ENCODE data around the gene TRIP11.

Gene TRIP11

DNA sequence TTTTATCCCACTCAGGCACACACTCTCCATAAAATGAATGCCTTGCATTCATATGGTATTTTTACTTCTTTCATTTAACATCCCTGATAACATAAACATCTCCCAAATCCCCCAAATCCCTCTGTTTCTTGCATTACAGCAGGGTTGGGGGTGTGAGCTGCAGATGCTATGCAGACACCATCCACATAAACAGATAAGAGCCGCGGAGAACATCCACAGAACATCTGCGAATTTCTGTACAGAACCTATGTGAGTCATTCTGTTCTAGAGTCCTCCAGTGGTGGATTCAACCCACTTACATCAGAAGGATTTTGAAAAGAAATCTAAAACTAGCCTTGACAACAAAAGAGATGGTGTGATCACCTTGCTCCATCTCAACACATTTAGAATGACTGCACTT lies 112.7 kb downstream of the TRIP11 start:
- H3K9me3 ChIP-seq (replicated peaks; ENCODE audit: insufficient read depth, low read length) = no peaks in the 10 kb centered on the region
- no peaks in the 10 kb centered on the region for H3K79me2 ChIP-seq (ENCODE audit: low read length)
- no peak overlapping the region for H3K4me3 ChIP-seq (ENCODE audit: low read length)
- TF ChIP-seq, protein P1, sequence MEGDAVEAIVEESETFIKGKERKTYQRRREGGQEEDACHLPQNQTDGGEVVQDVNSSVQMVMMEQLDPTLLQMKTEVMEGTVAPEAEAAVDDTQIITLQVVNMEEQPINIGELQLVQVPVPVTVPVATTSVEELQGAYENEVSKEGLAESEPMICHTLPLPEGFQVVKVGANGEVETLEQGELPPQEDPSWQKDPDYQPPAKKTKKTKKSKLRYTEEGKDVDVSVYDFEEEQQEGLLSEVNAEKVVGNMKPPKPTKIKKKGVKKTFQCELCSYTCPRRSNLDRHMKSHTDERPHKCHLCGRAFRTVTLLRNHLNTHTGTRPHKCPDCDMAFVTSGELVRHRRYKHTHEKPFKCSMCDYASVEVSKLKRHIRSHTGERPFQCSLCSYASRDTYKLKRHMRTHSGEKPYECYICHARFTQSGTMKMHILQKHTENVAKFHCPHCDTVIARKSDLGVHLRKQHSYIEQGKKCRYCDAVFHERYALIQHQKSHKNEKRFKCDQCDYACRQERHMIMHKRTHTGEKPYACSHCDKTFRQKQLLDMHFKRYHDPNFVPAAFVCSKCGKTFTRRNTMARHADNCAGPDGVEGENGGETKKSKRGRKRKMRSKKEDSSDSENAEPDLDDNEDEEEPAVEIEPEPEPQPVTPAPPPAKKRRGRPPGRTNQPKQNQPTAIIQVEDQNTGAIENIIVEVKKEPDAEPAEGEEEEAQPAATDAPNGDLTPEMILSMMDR (IDR thresholded peaks at IDR 0.05; ENCODE audit: low read length) = no peak
- no peak for TF ChIP-seq EZH2phosphoT487 (IDR thresholded peaks at IDR 0.05; ENCODE audit: low read length)
- no peak for TF ChIP-seq EZH2 (optimal IDR thresholded peaks at IDR 0.05; ENCODE audit: low read depth, low read length)
- H2AFZ ChIP-seq (ENCODE audit: low read length) = no peak overlapping the region
- no peaks in the 10 kb centered on the region for H3K4me1 ChIP-seq (ENCODE audit: low read length)
- no peak overlapping the region for H3K4me2 ChIP-seq (ENCODE audit: low read depth, low read length)
- no peaks in the 10 kb centered on the region for H3K36me3 ChIP-seq (replicated peaks; ENCODE audit: insufficient read depth, low read length)
- no peak for DNase-seq
- H3K9me2 ChIP-seq (replicated peaks; ENCODE audit: insufficient read depth, low read length) = no peaks in the 10 kb centered on the region
- no peak overlapping the region for H3K27ac ChIP-seq (ENCODE audit: low read length)
- H3F3A ChIP-seq (ENCODE audit: insufficient read depth, low read length) = no peaks in the 10 kb centered on the region
- H3K9ac ChIP-seq (ENCODE audit: low read length) = no peak overlapping the region
- H4K20me1 ChIP-seq (ENCODE audit: insufficient read depth, low read length) = no peaks in the 10 kb centered on the region
- no peaks in the 10 kb centered on the region for H3K27me3 ChIP-seq (replicated peaks; ENCODE audit: insufficient read depth, low read length)

DNA sequence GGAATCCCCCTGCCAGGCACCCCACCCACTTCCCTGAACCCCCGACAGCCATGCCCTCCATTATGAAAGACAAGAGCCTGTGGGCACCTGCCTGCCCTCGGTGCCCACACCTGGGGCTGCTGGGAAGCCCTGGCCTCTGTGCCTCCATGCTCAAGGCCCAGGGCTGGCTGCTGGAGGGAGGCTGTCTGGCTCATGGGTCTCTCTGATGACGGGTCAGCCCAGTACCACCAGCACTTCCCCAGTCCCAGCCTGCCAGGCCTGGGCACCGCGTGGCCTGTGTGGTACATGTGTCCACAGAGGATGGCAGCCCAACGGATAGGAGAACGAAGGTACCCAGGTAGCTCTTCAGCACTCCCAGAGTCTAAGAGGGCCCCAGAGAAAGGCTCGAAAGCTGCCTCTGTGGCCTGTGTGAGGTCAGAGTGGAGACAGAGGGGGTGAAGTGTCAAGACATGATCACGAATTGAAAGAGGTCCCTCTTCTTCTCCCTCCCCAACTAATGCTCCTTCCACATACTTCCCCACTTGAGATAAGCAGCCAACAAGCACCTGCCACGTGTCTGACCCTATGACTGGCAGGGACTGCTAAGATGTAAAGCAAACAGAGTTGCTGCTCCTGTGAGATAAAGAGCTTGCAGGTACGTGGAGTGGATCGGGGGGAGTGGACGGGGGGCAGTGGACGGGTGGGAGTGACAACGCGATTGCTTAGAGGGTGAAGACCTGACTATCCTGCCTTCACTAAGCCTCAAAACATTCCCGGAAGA lies 113.5 kb downstream of the TRIP11 start:
- Histone ChIP-seq H3K4me3 (ENCODE audit: low read length) (no peak overlapping the region), H3K9me2 (replicated peaks; ENCODE audit: insufficient read depth, low read length) (no peaks in the 10 kb centered on the region), H3K9ac (ENCODE audit: low read length) (no peak overlapping the region), H3K27me3 (replicated peaks; ENCODE audit: insufficient read depth, low read length) (no peaks in the 10 kb centered on the region), H3K27ac (ENCODE audit: low read length) (no peak overlapping the region), H2AFZ (ENCODE audit: low read length) (no peak overlapping the region), H3K4me2 (ENCODE audit: low read depth, low read length) (no peak overlapping the region), H3K4me1 (ENCODE audit: low read length) (no peaks in the 10 kb centered on the region), H3F3A (ENCODE audit: insufficient read depth, low read length) (no peaks in the 10 kb centered on the region), H3K9me3 (replicated peaks; ENCODE audit: insufficient read depth, low read length) (no peaks in the 10 kb centered on the region), H3K79me2 (ENCODE audit: low read length) (no peaks in the 10 kb centered on the region), H4K20me1 (ENCODE audit: insufficient read depth, low read length) (no peaks in the 10 kb centered on the region), H3K36me3 (replicated peaks; ENCODE audit: insufficient read depth, low read length) (no peaks in the 10 kb centered on the region)
- TF ChIP-seq, protein P1 (IDR thresholded peaks at IDR 0.05; ENCODE audit: low read length) = no peak
- TF ChIP-seq EZH2 (optimal IDR thresholded peaks at IDR 0.05; ENCODE audit: low read depth, low read length) (no peak), EZH2phosphoT487 (IDR thresholded peaks at IDR 0.05; ENCODE audit: low read length) (no peak)
- no peak for DNase-seq

DNA sequence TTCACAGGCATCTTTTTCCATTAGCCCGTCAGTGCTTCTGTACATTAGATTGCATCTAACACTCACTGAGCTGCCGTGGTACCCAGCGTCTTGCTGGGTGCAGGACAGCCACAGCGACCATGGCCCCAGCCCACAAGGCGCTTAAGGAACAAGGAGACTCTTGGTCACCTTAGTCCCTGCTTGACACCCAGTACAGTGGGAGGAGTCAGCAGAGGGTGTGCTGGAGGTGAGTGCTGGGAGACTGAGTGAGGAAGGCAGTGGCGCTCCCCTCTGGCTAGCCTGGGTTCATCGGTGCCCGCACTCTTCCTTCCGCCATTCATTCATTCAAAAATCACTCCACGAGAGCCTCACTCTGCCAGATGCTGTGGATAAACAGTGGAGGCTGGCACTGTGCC lies 114.1 kb downstream of the TRIP11 start:
- Histone ChIP-seq H3K9ac (ENCODE audit: low read length) (no peak overlapping the region), H3K36me3 (replicated peaks; ENCODE audit: insufficient read depth, low read length) (no peaks in the 10 kb centered on the region), H3K4me1 (ENCODE audit: low read length) (no peaks in the 10 kb centered on the region), H3K27ac (ENCODE audit: low read length) (no peak overlapping the region), H4K20me1 (ENCODE audit: insufficient read depth, low read length) (no peaks in the 10 kb centered on the region), H3K4me2 (ENCODE audit: low read depth, low read length) (no peak overlapping the region), H3K9me2 (replicated peaks; ENCODE audit: insufficient read depth, low read length) (no peaks in the 10 kb centered on the region), H3K4me3 (ENCODE audit: low read length) (no peak overlapping the region), H3F3A (ENCODE audit: insufficient read depth, low read length) (no peaks in the 10 kb centered on the region), H3K27me3 (replicated peaks; ENCODE audit: insufficient read depth, low read length) (no peaks in the 10 kb centered on the region), H3K9me3 (replicated peaks; ENCODE audit: insufficient read depth, low read length) (no peaks in the 10 kb centered on the region), H3K79me2 (ENCODE audit: low read length) (no peaks in the 10 kb centered on the region), H2AFZ (ENCODE audit: low read length) (no peak overlapping the region)
- DNase-seq = no peak
- TF ChIP-seq, protein P1 (IDR thresholded peaks at IDR 0.05; ENCODE audit: low read length) = no peak
- no peak for TF ChIP-seq EZH2 (optimal IDR thresholded peaks at IDR 0.05; ENCODE audit: low read depth, low read length)
- TF ChIP-seq EZH2phosphoT487 (IDR thresholded peaks at IDR 0.05; ENCODE audit: low read length) = no peak

Data from MM.1S (cell line).